ENCODE results near the gene TAF13. TPM values are rescaled to one million over a fixed set of nuclear protein-coding genes. Genes with fewer than 3 reads are reported as not detected.

TAF13 gene
- total RNA-seq, 4 donors from 2014 or later, result 41.6 to 71.0 (median 51.8) TPM

GRCh38 chr1:109017134-109017533 is 58.7 kb downstream of the TAF13 start:
- H3K36me3 ChIP-seq, result peaks cover 16 to 66% (median 38%) of the 10 kb centered on the region in 4 donors
- DNase-seq (ENCODE audit: extremely low spot score), result no peak
- no peak overlapping the region for H3K4me3 ChIP-seq
- no peaks in the 10 kb centered on the region for H3K4me1 ChIP-seq
- no peaks in the 10 kb centered on the region for H3K9me3 ChIP-seq
- WGBS, result 100% methylated on average over 1 of the region's 1 CpG
- intact Hi-C loops (cut with DNase I), result no loop called here
- H3K27me3 ChIP-seq, result no peaks in the 10 kb centered on the region
- TF ChIP-seq POLR2A (IDR thresholded peaks at IDR 0.05; ENCODE audit: low read depth), result no peak
- no peak for TF ChIP-seq CTCF (IDR thresholded peaks at IDR 0.05)
- TF ChIP-seq EP300 (IDR thresholded peaks at IDR 0.05), result no peak
- TF ChIP-seq POLR2AphosphoS5 (IDR thresholded peaks at IDR 0.05), result no peak
- H3K27ac ChIP-seq (replicated peaks in 1 of 4), result no peak overlapping the region

Small RNA genes lying within 50 kb of the gene (small RNA-seq; reads per million reads assigned to genes)
- gene AL356488.2 (0 reads per million in 3 donors), gene BX679664.1 (0 reads per million in 3 donors)

Other genes starting within 250 kb of the TAF13 start
- gene AKNAD1, start 218.9 kb downstream of the TAF13 start, total RNA-seq, result 1 to 10 TPM in 3 of 4 donors, under 1 TPM in 1; 0.13 to 7.5 (median 1.5) TPM
- 100 to 1,000 TPM in 2 of 4 donors, 10 to 100 TPM in 2; 59.8 to 105 (median 90.9) TPM for gene GPSM2, start 199.0 kb downstream of the TAF13 start, total RNA-seq
- gene CLCC1, start 112.5 kb downstream of the TAF13 start, total RNA-seq, result 10 to 100 TPM; 16.6 to 32.4 (median 25.9) TPM
- gene WDR47, start 33.9 kb downstream of the TAF13 start, total RNA-seq, result 10 to 100 TPM; 16.1 to 27.3 (median 18.1) TPM
- gene TMEM167B, start 14.8 kb upstream of the TAF13 start, total RNA-seq, result 10 to 100 TPM; 24.9 to 35.3 (median 27.5) TPM
- under 1 TPM in 3 of 4 donors, not detected in 1; 0.34 to 0.83 (median 0.52) TPM for gene ELAPOR1, start 38.1 kb upstream of the TAF13 start, total RNA-seq
- gene SARS1, start 137.9 kb upstream of the TAF13 start, total RNA-seq, result 100 to 1,000 TPM; 125 to 180 (median 144) TPM
- 10 to 100 TPM in 2 of 4 donors, 1 to 10 TPM in 2; 7.8 to 20.4 (median 10.5) TPM for gene CELSR2, start 173.5 kb upstream of the TAF13 start, total RNA-seq
- gene PSRC1, start 207.1 kb upstream of the TAF13 start, total RNA-seq, result 10 to 100 TPM in 1 of 4 donors, 1 to 10 TPM in 3; 5.3 to 12.5 (median 6.4) TPM
- gene MYBPHL, start 231.0 kb upstream of the TAF13 start, total RNA-seq, result not detected

Measured in esophagus muscularis mucosa (tissue), 4 donors.